Measurements from ENCODE around the gene CMSS1.
A peak's percentile ranks its signal among the peaks of the same experiment; 100 is the strongest.

The CMSS1 gene

DNA sequence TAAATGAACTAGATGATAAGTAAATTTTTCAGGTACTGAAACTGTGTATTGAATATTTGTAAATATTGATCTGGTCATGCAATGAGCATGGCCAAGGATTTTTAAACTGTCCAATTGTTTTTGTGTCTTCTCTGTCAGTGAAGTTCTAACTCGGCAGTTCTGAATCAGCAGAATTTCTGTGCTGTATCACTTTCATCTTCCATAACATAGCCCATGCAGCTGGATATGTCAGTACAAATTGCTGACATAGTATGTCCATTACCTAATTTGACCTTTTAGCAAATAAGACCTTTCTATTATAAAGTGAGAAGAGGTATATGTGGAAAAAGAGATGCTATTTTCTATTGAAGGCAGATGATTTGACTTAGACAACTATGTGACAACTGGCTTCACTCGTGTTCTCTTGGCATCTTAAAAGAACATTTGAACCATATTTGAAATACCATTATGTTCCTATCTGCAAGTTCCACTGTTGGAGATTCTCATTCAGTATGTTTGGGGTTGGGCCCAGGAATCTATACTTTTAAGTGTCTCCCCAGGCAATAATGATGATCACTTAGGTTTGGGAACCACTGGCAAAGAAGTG lies 90.4 kb downstream of the CMSS1 start:
- CTCF ChIA-PET, result no interaction called here
- POLR2A ChIA-PET (ENCODE audit: low non-redundant PET), result no interaction called here
- no peak overlapping the region for H3K27ac ChIP-seq
- DNase-seq (ENCODE audit: low spot score), result no peak
- TF ChIP-seq, protein P1, sequence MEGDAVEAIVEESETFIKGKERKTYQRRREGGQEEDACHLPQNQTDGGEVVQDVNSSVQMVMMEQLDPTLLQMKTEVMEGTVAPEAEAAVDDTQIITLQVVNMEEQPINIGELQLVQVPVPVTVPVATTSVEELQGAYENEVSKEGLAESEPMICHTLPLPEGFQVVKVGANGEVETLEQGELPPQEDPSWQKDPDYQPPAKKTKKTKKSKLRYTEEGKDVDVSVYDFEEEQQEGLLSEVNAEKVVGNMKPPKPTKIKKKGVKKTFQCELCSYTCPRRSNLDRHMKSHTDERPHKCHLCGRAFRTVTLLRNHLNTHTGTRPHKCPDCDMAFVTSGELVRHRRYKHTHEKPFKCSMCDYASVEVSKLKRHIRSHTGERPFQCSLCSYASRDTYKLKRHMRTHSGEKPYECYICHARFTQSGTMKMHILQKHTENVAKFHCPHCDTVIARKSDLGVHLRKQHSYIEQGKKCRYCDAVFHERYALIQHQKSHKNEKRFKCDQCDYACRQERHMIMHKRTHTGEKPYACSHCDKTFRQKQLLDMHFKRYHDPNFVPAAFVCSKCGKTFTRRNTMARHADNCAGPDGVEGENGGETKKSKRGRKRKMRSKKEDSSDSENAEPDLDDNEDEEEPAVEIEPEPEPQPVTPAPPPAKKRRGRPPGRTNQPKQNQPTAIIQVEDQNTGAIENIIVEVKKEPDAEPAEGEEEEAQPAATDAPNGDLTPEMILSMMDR (conservative IDR thresholded peaks at IDR 0.05; ENCODE audit: low read depth), result no peak

DNA sequence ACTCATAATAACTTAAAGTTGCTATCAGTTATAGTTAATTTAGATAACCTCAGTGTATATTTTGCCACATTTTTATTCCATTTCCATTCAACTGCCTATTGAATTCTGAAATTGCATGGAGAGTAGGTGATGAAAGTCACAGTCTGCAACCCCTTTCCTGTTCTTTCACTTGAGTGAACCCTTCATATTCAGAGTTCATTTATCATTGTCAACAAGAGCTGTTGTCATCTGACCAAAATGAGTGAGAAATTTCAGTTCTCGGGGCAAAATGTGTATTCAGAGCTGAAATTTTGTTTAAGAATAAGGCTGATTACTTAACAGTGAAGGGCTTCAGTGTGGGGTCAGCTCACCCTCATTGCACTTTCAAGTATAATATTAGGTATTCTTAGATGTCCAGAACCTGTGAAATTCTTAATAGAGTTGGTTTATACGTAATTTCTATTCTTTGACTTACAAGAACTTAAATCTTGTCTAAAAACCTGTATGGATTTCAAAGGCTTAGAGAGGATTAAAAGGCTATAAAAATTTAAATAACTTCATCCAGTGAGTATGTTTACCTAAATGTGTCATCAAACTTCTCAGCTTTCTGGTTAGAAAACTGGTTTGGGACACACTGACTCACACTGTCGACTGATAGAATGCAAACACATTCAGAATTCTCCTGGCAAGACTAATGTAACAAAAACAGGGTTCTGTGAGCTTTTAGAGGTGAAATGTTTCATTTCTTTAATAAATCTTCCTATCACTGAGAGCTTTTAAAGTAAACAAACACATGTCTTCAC lies 92.2 kb downstream of the CMSS1 start:
- CTCF ChIA-PET, result no interaction called here
- POLR2A ChIA-PET (ENCODE audit: low non-redundant PET), result no interaction called here
- peak; percentile 36 for DNase-seq (ENCODE audit: low spot score)
- TF ChIP-seq, protein P1 (conservative IDR thresholded peaks at IDR 0.05; ENCODE audit: low read depth), result no peak
- no peak overlapping the region for H3K27ac ChIP-seq

DNA sequence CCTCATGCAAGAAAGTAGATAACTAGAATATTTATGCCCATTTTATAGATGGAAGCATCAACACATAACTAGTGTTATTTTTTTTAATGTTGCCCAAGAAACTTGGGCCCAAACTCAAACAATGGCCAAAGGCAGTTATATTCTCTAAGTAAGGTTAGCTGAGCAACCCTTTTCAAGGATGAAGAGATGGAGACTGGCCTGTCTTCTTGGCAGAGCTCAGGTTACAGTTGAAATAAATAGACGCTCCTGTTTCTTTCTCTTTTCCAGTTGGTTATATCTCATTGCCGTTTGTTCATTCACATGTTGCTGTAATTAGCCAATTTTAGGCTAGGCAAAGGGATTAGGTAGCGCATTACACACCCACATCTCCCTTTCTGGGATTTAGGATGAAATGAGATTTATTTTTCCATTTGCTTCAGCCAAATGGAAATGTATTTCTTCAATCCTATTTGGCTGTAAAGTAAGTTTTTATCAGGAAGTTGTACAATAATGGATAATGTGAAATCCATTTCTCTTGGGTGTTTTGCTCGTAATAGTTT lies 93.2 kb downstream of the CMSS1 start:
- no peak for DNase-seq (ENCODE audit: low spot score)
- TF ChIP-seq, protein P1 (conservative IDR thresholded peaks at IDR 0.05; ENCODE audit: low read depth), result no peak
- H3K27ac ChIP-seq, result no peak overlapping the region
- POLR2A ChIA-PET (ENCODE audit: low non-redundant PET), result no interaction called here
- CTCF ChIA-PET, result no interaction called here

DNA sequence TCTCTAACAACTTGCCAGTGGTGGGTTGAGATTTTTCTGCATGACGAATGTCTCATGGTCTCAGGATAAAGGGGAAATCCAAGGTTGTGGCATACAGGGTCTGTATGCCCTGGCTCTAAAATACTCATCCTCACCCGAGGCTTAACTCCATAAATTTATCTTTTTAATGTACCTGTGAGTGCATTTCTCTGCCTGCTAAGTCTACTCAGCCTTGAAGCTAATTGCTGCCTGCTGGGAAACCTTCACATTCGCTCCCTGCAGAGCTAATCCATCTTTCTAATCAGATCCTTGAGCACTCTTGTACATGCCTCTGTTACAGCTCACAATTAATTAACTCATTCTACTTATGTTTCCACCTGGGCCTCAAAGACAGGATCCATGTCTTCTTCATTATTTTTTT lies 93.8 kb downstream of the CMSS1 start:
- no peak for DNase-seq (ENCODE audit: low spot score)
- ChIA-PET POLR2A (ENCODE audit: low non-redundant PET) (no interaction called here), CTCF (no interaction called here)
- TF ChIP-seq, protein P1 (conservative IDR thresholded peaks at IDR 0.05; ENCODE audit: low read depth), result no peak
- no peak overlapping the region for H3K27ac ChIP-seq

- DNase-seq (ENCODE audit: low spot score), result no peak
- no peak overlapping the region for H3K27ac ChIP-seq
- TF ChIP-seq, protein P1 (conservative IDR thresholded peaks at IDR 0.05; ENCODE audit: low read depth), result no peak
- POLR2A ChIA-PET (ENCODE audit: low non-redundant PET), result no interaction called here
- CTCF ChIA-PET, result no interaction called here
These were observed 98.3 kb downstream of the CMSS1 start for GRCh38 chr3:99915906-99916432.

DNA sequence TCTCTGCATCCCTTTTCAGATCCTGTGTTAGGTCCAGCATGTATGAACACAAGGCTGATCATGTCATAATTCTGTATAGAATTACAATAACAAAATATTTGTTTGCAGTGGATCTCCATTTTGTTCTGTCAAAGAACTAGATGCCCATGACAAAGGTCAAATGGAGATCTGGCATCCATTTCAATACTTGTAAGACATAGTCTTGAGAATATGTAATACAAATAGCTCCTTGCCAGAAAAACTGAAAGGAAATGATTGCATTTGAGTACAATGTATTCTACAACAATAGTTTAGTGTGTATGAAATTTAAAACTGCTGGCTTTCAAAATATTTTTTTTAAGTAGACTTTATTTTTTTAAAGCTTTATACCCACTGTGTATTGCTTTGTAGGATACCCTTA lies 101.1 kb downstream of the CMSS1 start:
- no peak for DNase-seq (ENCODE audit: low spot score)
- CTCF ChIA-PET, result interaction anchor here (0.6 to 1.0 kb wide), 2 partner anchors 30 to 312 kb away, joined by 3 to 5 read pairs; no protein-coding TSS in a partner anchor
- H3K27ac ChIP-seq, result no peak overlapping the region
- TF ChIP-seq, protein P1 (conservative IDR thresholded peaks at IDR 0.05; ENCODE audit: low read depth), result no peak
- POLR2A ChIA-PET (ENCODE audit: low non-redundant PET), result no interaction called here

All from RWPE1 (cell line).